NCI-H2227 (cell line): ENCODE results near the gene FLCN.

Experiments used
- DNase-seq: peaks from one replicate; lab custom pipeline; 2025; ENCODE audit not compliant: unreplicated experiment; lab: John Stamatoyannopoulos, UW

The FLCN gene

GRCh38 chr17:17170346-17170985 lies 66.5 kb downstream of the FLCN start:
- no peak for DNase-seq

GRCh38 chr17:17169396-17169795 lies 67.6 kb downstream of the FLCN start:
- DNase-seq, result no peak

GRCh38 chr17:17168401-17168800 lies 68.6 kb downstream of the FLCN start:
- no peak for DNase-seq

- DNase-seq, result no peak
These were observed 69.0 kb downstream of the FLCN start for GRCh38 chr17:17167986-17168385.

- no peak for DNase-seq
These were observed 69.6 kb downstream of the FLCN start for GRCh38 chr17:17167356-17167755.

GRCh38 chr17:17166446-17166845 lies 70.5 kb downstream of the FLCN start:
- DNase-seq, result no peak

GRCh38 chr17:17165666-17166308 lies 71.2 kb downstream of the FLCN start:
- no peak for DNase-seq

DNA sequence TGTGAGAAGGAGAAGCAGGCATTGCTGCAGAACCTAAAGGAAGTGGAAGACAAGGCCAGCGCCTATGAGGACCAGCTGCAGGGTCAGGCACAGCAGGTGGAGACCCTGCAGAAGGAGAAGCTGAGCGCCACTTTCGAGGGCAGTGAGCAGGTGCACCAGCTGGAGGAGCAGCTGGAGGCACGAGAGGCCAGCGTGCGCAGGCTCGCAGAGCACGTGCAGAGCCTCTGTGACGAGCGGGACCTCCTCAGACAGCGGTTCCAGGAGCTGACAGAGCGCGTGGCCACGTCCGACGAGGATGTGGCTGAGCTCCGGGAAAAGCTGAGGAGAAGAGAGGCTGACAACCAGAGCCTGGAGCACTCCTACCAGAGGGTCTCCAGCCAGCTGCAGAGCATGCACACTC lies 72.3 kb downstream of the FLCN start:
- DNase-seq, result no peak

- no peak for DNase-seq
These were observed 72.8 kb downstream of the FLCN start for GRCh38 chr17:17164156-17164555.
